Activated naive CD8-positive, alpha-beta T cell treated with anti-CD3 and anti-CD28 coated beads, Interleukin-2, amount 50 U/mL, for 24 hours (primary cell): Measurements from ENCODE around the gene SPEG.
"Not testable (repeated sequence)": the region's sequence is repeated elsewhere in the genome, so short reads cannot be mapped to it uniquely, and the experiment has no call there.

Experiments
- ATAC-seq: fragments of 150-1000 bp; cut with Tn5 transposase; one replicate; pipeline ENCODE4 v1.10.0; 2021
- DNase-seq: peaks from one replicate; pipeline ENCODE4 v3.0.0; 2021
- H3K27ac Mint-ChIP-seq: one replicate; pipeline ENCODE4 v1.8.0; 2021; ENCODE audit warnings: mild to moderate bottlenecking, mixed read lengths
- H3K27me3 Mint-ChIP-seq: one replicate; pipeline ENCODE4 v1.8.0; 2021; ENCODE audit warnings: mixed read lengths
- H3K36me3 Mint-ChIP-seq: one replicate; pipeline ENCODE4 v1.8.0; 2021; ENCODE audit warnings: low read depth, mixed read lengths
- H3K4me1 Mint-ChIP-seq: one replicate; pipeline ENCODE4 v1.8.0; 2021; ENCODE audit warnings: mixed read lengths
- H3K4me3 Mint-ChIP-seq: one replicate; pipeline ENCODE4 v1.8.0; 2021; ENCODE audit warnings: mild to moderate bottlenecking, moderate library complexity, mixed read lengths
- H3K9me3 Mint-ChIP-seq: one replicate; pipeline ENCODE4 v1.8.0; 2021; ENCODE audit warnings: mixed read lengths

Gene SPEG

DNA sequence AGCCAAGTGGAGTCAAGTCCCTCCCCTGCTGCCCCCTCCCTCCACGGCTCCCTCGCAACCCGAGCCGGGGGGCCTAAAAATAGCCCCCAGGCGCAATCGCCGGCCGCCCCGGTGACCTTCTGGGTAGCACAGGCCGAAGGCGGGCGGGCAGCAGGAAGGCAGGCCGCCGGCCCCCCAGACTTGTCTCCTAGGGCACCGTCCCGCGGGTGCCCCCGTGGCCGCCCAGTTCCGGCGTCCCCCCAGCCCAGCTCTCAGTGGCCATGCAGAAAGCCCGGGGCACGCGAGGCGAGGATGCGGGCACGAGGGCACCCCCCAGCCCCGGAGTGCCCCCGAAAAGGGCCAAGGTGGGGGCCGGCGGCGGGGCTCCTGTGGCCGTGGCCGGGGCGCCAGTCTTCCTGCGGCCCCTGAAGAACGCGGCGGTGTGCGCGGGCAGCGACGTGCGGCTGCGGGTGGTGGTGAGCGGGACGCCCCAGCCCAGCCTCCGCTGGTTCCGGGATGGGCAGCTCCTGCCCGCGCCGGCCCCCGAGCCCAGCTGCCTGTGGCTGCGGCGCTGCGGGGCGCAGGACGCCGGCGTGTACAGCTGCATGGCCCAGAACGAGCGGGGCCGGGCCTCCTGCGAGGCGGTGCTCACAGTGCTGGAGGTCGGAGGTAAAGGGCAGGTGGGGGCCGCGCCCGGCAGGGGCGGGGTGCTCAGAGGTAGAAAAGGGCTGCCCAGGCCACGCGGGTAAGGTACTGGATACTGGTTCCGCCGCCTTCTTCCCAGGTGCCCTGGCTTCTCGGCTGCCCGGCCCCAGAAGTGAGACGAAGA lies at the start of gene SPEG:
Gene SPEG, plus strand, starts transcription at position 126 of the 808 bp plus-strand sequence. Its CDS starts 135 bp downstream, at position 261.
- DNase-seq (no peak), ATAC-seq (no peak)
- Mint-ChIP-seq H3K4me1 (no peaks in the 10 kb centered on the region), H3K9me3 (no peaks in the 10 kb centered on the region), H3K27ac (no peak within 1 kb of the TSS), H3K36me3 (no peaks in the 10 kb centered on the region), H3K4me3 (no peak within 1 kb of the TSS), H3K27me3 (peaks cover 21% of the 10 kb centered on the region)

DNA sequence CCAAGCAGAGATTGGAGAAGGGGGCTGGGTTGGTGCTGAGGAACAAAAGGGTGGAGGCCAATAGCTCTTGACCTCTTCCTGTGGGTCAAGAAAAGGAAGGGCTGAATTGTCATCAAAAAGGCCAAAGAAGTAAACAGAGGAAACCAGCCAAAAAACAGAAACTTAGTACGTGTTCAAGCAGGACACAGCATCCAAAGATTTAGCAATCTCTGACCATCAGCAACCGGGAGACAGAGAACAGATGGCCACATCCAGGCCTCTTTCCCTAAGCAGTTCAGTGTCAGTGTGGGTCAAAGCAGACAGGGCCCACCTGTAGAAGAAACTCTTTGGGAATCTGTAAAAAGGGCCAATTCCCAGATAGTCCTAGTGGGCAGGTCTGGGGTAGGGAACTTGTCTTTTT lies 49.8 kb upstream of the SPEG start:
- no peak for DNase-seq
- ATAC-seq = no peak
- Mint-ChIP-seq H3K4me3 (no peak overlapping the region), H3K9me3 (no peaks in the 10 kb centered on the region), H3K4me1 (peaks cover 28% of the 10 kb centered on the region), H3K36me3 (peaks cover 44% of the 10 kb centered on the region), H3K27ac (no peak overlapping the region), H3K27me3 (no peaks in the 10 kb centered on the region)

GRCh38 chr2:219385958-219386520 lies 48.6 kb upstream of the SPEG start:
- DNase-seq = no peak
- no peak for ATAC-seq
- no peaks in the 10 kb centered on the region for H3K9me3 Mint-ChIP-seq
- peaks cover 36% of the 10 kb centered on the region for H3K36me3 Mint-ChIP-seq
- H3K4me1 Mint-ChIP-seq = peaks cover 28% of the 10 kb centered on the region
- H3K4me3 Mint-ChIP-seq = peak overlapping the region; percentile 97
- H3K27me3 Mint-ChIP-seq = no peaks in the 10 kb centered on the region
- no peak overlapping the region for H3K27ac Mint-ChIP-seq

- H3K4me3 Mint-ChIP-seq = peak overlapping the region; percentile 97
- ATAC-seq = no peak
- H3K4me1 Mint-ChIP-seq = peaks cover 28% of the 10 kb centered on the region
- no peaks in the 10 kb centered on the region for H3K27me3 Mint-ChIP-seq
- H3K27ac Mint-ChIP-seq = peak overlapping the region; percentile 97
- H3K9me3 Mint-ChIP-seq = no peaks in the 10 kb centered on the region
- DNase-seq = no peak
- H3K36me3 Mint-ChIP-seq = peaks cover 34% of the 10 kb centered on the region
Observed at GRCh38 chr2:219386532-219387280, 47.9 kb upstream of the SPEG start.

DNA sequence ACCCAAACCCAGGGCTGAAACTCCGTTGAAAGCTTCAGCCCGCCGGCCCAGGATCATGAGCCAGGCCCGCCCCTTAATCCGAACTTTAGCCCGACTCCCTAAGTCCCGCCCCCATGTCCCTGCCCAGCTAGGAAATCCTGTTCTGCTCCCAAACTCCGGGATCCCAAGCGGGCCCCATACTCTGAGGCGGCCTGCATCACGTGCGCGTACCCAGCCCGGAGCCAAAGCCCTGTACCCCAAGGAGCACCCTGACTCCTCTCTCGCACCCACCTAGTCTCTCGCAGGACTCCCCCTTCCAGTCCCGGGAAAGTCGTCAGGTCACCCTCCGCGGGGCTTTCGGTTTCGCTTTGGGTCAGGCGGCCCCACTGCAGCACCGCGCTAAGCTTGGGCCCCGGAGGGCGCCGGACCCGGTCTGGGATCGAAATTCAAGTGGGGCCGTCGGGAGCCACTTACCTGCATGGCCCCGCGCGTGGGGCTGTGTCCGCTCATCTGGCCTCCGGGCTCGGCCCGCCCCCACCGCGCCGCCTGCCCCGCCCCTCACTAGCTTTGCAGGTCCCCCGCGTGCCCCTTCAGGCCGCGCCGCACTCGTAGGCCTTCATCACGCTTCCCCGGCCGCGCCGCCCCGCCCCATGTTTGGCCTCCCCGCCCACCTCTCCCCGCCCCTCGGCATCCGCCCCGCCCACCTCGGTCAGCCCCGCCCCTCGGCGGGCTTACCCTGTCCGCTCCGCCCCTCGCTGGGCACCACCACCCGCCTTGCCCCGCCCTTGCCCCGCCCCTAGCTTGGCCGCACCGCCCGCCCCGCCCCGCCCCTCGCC lies 47.1 kb upstream of the SPEG start, which contains the start of gene DNPEP:
Gene DNPEP, minus strand, starts transcription at position 607 of the 815 bp plus-strand sequence. Its CDS starts 118 bp downstream, at position 489.
- Mint-ChIP-seq H3K4me1 (peaks cover 28% of the 10 kb centered on the region), H3K9me3 (no peaks in the 10 kb centered on the region), H3K27ac (peak within 1 kb of the TSS; percentile 97), H3K27me3 (no peaks in the 10 kb centered on the region), H3K36me3 (peaks cover 31% of the 10 kb centered on the region), H3K4me3 (peak within 1 kb of the TSS; percentile 97)
- ATAC-seq = peak; percentile 72
- peak; percentile 95 for DNase-seq

DNA sequence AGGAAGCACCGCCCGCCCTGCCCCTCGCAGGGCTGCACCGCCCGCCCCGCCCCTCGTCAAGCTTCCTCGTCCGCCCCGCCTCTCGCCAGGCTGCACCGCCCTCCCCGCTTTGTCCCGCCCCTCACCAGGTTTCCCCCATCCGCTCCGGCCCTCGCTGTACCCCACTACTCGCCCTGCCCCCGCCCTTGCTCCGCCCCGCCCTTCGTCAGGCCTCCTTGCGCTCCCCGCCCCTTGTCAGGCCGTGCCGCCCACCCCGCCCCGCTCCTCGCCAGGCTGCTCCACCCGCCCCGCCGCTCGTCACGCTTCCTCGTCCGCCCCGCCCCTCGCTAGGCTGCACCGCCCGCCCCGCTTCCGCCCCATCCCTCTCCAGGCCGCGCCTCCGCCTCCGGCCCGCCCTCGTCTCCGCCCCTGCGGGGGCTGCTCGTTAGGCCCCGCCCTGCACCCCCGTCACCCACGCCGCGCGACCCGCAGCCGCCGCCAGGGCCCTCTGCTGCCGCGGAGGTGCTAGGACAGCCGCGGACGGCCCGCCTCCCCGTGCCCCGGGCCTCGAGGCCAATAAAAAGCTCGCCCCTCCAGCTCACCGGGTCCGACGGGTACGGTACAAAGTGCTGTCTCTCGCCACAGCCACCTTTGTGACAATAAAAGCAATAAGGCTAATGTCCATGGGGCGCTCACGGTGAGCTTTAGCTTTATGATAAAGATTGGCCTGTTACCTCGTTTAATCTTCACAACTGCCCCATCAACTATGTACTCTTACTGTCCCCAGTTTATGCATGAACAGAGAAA lies 46.3 kb upstream of the SPEG start:
- ATAC-seq (peak; percentile 77), DNase-seq (peak; percentile 100)
- no peak overlapping the region for H3K27ac Mint-ChIP-seq
- H3K36me3 Mint-ChIP-seq = peaks cover 28% of the 10 kb centered on the region
- peak overlapping the region; percentile 67 for H3K4me3 Mint-ChIP-seq
- peaks cover 28% of the 10 kb centered on the region for H3K4me1 Mint-ChIP-seq
- H3K9me3 Mint-ChIP-seq = no peaks in the 10 kb centered on the region
- no peaks in the 10 kb centered on the region for H3K27me3 Mint-ChIP-seq

DNA sequence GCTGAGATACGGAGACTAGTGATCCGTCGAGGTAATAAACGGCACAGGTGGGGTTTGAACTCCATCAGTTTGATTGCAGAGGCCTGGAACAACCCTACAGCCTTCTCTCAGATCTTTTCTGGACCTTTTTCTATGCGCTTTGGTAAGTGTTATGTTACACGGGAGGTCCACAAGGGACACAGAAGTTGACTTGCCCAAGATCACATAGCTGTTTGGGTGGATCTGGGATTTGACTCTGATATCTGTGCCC lies 45.8 kb upstream of the SPEG start:
- Mint-ChIP-seq H3K9me3 (no peaks in the 10 kb centered on the region), H3K27ac (peak overlapping the region; percentile 38), H3K36me3 (peaks cover 23% of the 10 kb centered on the region), H3K27me3 (no peaks in the 10 kb centered on the region), H3K4me3 (peak overlapping the region; percentile 67), H3K4me1 (peaks cover 28% of the 10 kb centered on the region)
- DNase-seq = no peak
- ATAC-seq = no peak

GRCh38 chr2:219392754-219393153 lies 41.9 kb upstream of the SPEG start:
- H3K4me3 Mint-ChIP-seq = no peak overlapping the region
- H3K27me3 Mint-ChIP-seq = no peaks in the 10 kb centered on the region
- ATAC-seq = no peak
- peaks cover 2% of the 10 kb centered on the region for H3K36me3 Mint-ChIP-seq
- H3K9me3 Mint-ChIP-seq = no peaks in the 10 kb centered on the region
- peaks cover 12% of the 10 kb centered on the region for H3K4me1 Mint-ChIP-seq
- DNase-seq = no peak
- H3K27ac Mint-ChIP-seq = no peak overlapping the region

GRCh38 chr2:219395056-219395455 lies 39.6 kb upstream of the SPEG start:
- not testable (repeated sequence) for DNase-seq, ATAC-seq, H3K27me3 Mint-ChIP-seq, H3K9me3 Mint-ChIP-seq, H3K27ac Mint-ChIP-seq, H3K4me1 Mint-ChIP-seq, H3K36me3 Mint-ChIP-seq, H3K4me3 Mint-ChIP-seq

DNA sequence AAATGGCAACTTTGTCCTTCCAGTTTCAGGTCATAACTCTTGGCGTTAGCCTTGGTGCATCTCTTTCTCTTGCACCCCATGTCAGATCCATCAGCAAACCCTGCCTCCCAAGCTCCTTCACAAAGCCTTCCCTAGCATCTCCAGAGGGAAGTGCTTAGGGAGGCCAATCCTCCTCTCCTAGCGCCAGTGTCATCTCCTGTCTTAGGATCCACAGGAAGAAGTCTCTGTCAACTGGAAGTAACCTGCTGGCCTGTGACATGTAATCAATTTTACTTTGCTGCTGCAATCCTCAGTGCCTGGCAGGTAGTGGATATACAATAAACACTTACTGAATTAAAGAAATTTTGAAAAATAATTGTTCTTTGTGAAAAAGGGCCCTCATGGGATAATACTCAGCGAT lies 39.0 kb upstream of the SPEG start:
- Mint-ChIP-seq H3K27ac (no peak overlapping the region), H3K27me3 (no peaks in the 10 kb centered on the region), H3K36me3 (peaks cover 2% of the 10 kb centered on the region), H3K4me3 (no peak overlapping the region), H3K4me1 (peaks cover 5% of the 10 kb centered on the region), H3K9me3 (no peaks in the 10 kb centered on the region)
- no peak for ATAC-seq
- no peak for DNase-seq

DNA sequence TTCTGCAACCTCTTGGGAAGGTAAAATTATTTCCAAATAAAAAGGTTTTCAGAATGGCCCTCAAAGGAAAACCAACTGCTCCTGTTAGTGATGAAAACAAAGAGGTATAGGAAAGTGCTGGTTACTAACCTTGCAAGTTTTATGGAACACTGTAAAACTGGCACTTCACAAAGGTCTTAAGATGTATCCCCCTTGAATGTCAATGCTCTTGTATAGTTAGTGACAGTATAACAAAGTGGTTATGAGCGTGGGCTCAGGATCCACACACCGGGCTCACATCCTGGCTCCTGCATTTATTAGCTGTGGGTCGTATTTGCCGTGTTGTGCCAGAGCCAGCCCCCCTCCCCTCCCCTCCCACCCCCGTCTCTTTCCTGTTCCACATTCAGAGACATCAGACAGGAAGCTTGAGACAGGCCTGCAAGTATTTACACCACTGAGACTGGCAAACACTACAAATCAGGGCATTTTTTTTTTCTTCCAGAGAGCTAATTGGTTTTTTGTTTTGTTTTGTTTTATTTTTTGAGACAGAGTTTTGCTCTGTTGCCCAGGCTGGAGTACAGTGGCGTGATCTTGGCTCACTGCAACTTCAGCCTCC lies 37.7 kb upstream of the SPEG start:
- no peak overlapping the region for H3K4me3 Mint-ChIP-seq
- no peaks in the 10 kb centered on the region for H3K27me3 Mint-ChIP-seq
- H3K27ac Mint-ChIP-seq = no peak overlapping the region
- ATAC-seq (no peak), DNase-seq (no peak)
- H3K4me1 Mint-ChIP-seq = peaks cover 5% of the 10 kb centered on the region
- peaks cover 2% of the 10 kb centered on the region for H3K36me3 Mint-ChIP-seq
- no peaks in the 10 kb centered on the region for H3K9me3 Mint-ChIP-seq

- ATAC-seq (no peak), DNase-seq (no peak)
- Mint-ChIP-seq H3K4me3 (no peak overlapping the region), H3K36me3 (no peaks in the 10 kb centered on the region), H3K9me3 (no peaks in the 10 kb centered on the region), H3K27ac (no peak overlapping the region), H3K4me1 (peaks cover 5% of the 10 kb centered on the region), H3K27me3 (no peaks in the 10 kb centered on the region)
Observed at GRCh38 chr2:219398721-219399363, 35.8 kb upstream of the SPEG start.
